ENCODE results near the gene TMEM117. TPM values are rescaled to one million over a fixed set of nuclear protein-coding genes. Genes with fewer than 3 reads are reported as not detected.

Gene TMEM117
- total RNA-seq, 1 donor from 2014 or later = 13.1 TPM

DNA sequence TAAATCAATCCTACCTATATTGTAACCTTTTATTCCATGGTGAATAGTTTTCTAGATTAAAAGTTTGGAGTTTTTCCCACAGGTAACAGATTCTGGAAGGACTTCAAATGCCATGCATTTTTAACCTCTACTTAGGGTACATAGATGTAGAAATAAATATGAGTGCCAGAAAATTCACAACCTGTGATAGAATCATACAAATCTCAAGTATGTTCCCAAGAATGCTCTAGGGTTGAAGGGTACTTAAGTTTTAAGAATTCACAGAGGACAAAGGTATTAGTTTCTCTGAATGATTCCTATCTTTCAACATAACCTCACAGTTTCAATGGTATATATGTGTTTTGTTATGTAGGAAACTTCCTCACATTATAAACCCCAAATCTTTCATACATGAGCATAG lies 511.3 kb downstream of the TMEM117 start:
- Mint-ChIP-seq H3K27me3 (ENCODE audit: low read depth, unreplicated experiment) (no peaks in the 10 kb centered on the region), H3K27ac (ENCODE audit: unreplicated experiment) (no peak overlapping the region), H3K9me3 (ENCODE audit: unreplicated experiment) (no peaks in the 10 kb centered on the region), H3K4me3 (ENCODE audit: unreplicated experiment) (no peak overlapping the region), H3K4me1 (ENCODE audit: low read depth, unreplicated experiment) (no peaks in the 10 kb centered on the region), H3K36me3 (ENCODE audit: low read depth, unreplicated experiment) (no peaks in the 10 kb centered on the region)
- Histone ChIP-seq H3K27me3 (ENCODE audit: insufficient read depth, low read length) (no peaks in the 10 kb centered on the region), H3K9me3 (ENCODE audit: insufficient read depth, low read depth, low read length) (no peaks in the 10 kb centered on the region), H3K27ac (ENCODE audit: low read depth, low read length) (no peak overlapping the region), H3K4me1 (ENCODE audit: insufficient read depth, low read length) (no peaks in the 10 kb centered on the region), H3K36me3 (ENCODE audit: insufficient read depth, low read length) (no peaks in the 10 kb centered on the region), H4K20me1 (ENCODE audit: insufficient read depth, low read length) (no peaks in the 10 kb centered on the region), H3K4me2 (ENCODE audit: low read length) (no peak overlapping the region), H3K9ac (ENCODE audit: low read length) (no peak overlapping the region), H3K79me2 (ENCODE audit: insufficient read depth, low read length) (no peaks in the 10 kb centered on the region), H3K4me3 (ENCODE audit: insufficient read depth, low read depth, low read length) (no peak overlapping the region), H2AFZ (ENCODE audit: low read depth, low read length) (no peak overlapping the region)
- no peak for DNase-seq (ENCODE audit: low read depth)
- TF ChIP-seq EZH2 (IDR thresholded peaks at IDR 0.05; ENCODE audit: insufficient read depth, low read length) = no peak
- TF ChIP-seq, protein P1, sequence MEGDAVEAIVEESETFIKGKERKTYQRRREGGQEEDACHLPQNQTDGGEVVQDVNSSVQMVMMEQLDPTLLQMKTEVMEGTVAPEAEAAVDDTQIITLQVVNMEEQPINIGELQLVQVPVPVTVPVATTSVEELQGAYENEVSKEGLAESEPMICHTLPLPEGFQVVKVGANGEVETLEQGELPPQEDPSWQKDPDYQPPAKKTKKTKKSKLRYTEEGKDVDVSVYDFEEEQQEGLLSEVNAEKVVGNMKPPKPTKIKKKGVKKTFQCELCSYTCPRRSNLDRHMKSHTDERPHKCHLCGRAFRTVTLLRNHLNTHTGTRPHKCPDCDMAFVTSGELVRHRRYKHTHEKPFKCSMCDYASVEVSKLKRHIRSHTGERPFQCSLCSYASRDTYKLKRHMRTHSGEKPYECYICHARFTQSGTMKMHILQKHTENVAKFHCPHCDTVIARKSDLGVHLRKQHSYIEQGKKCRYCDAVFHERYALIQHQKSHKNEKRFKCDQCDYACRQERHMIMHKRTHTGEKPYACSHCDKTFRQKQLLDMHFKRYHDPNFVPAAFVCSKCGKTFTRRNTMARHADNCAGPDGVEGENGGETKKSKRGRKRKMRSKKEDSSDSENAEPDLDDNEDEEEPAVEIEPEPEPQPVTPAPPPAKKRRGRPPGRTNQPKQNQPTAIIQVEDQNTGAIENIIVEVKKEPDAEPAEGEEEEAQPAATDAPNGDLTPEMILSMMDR (IDR thresholded peaks at IDR 0.05; ENCODE audit: insufficient read depth, low read depth, low read length) = no peak
- FAIRE-seq = no peak

DNA sequence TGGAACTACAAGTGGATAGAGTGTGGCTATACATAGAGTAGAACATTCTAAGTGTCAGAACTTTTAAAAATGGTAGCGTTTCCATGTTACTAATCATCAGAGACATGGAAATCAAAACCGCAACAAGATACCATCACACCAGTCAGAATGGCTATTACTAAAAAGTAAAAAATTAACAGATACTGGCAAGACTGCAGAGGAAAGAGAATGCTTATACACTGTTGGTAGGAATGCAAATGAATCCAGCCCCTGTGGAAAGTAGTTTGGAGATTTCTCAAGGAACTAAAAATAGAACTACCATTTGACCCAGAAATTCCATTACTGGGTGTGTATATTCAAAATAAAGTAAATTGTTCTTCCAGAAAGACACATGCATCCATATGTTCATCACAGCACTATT lies 521.6 kb downstream of the TMEM117 start:
- no peak overlapping the region for H3K4me2 ChIP-seq (ENCODE audit: low read length)
- H3K27me3 ChIP-seq (ENCODE audit: insufficient read depth, low read length) = no peaks in the 10 kb centered on the region
- no peak overlapping the region for H3K4me3 ChIP-seq (ENCODE audit: insufficient read depth, low read depth, low read length)
- Mint-ChIP-seq H3K36me3 (ENCODE audit: low read depth, unreplicated experiment) (no peaks in the 10 kb centered on the region), H3K4me3 (ENCODE audit: unreplicated experiment) (no peak overlapping the region), H3K27ac (ENCODE audit: unreplicated experiment) (no peak overlapping the region), H3K4me1 (ENCODE audit: low read depth, unreplicated experiment) (no peaks in the 10 kb centered on the region), H3K27me3 (ENCODE audit: low read depth, unreplicated experiment) (no peaks in the 10 kb centered on the region), H3K9me3 (ENCODE audit: unreplicated experiment) (peaks cover 3% of the 10 kb centered on the region)
- no peaks in the 10 kb centered on the region for H3K79me2 ChIP-seq (ENCODE audit: insufficient read depth, low read length)
- H3K27ac ChIP-seq (ENCODE audit: low read depth, low read length) = no peak overlapping the region
- no peak overlapping the region for H3K9ac ChIP-seq (ENCODE audit: low read length)
- no peak for DNase-seq (ENCODE audit: low read depth)
- no peaks in the 10 kb centered on the region for H3K36me3 ChIP-seq (ENCODE audit: insufficient read depth, low read length)
- no peaks in the 10 kb centered on the region for H3K4me1 ChIP-seq (ENCODE audit: insufficient read depth, low read length)
- H2AFZ ChIP-seq (ENCODE audit: low read depth, low read length) = no peak overlapping the region
- no peaks in the 10 kb centered on the region for H3K9me3 ChIP-seq (ENCODE audit: insufficient read depth, low read depth, low read length)
- FAIRE-seq = no peak
- H4K20me1 ChIP-seq (ENCODE audit: insufficient read depth, low read length) = no peaks in the 10 kb centered on the region
- no peak for TF ChIP-seq EZH2 (IDR thresholded peaks at IDR 0.05; ENCODE audit: insufficient read depth, low read length)
- TF ChIP-seq, protein P1 (IDR thresholded peaks at IDR 0.05; ENCODE audit: insufficient read depth, low read depth, low read length) = no peak

DNA sequence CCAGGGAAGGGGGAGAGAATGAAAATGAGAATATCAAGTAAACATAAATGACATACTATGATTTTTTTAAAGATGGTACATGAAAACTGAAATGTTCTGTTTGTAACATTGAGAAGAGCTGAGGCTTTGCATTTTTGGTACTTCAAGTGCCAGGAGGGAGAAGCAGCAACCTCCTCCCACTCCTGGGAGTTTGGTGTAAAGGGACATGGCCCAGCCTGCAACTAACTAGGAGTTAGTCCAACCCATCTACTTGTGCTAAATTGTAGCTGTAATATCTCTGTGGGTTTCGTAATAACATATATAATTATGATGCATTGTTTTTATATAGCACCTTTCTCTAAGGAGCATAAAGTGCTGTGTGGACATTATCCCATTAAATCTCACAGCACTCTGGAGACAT lies 522.8 kb downstream of the TMEM117 start:
- no peak for DNase-seq (ENCODE audit: low read depth)
- Histone ChIP-seq H3K9me3 (ENCODE audit: insufficient read depth, low read depth, low read length) (no peaks in the 10 kb centered on the region), H3K36me3 (ENCODE audit: insufficient read depth, low read length) (no peaks in the 10 kb centered on the region), H3K4me2 (ENCODE audit: low read length) (no peak overlapping the region), H2AFZ (ENCODE audit: low read depth, low read length) (no peak overlapping the region), H3K27ac (ENCODE audit: low read depth, low read length) (no peak overlapping the region), H4K20me1 (ENCODE audit: insufficient read depth, low read length) (no peaks in the 10 kb centered on the region), H3K9ac (ENCODE audit: low read length) (no peak overlapping the region), H3K4me1 (ENCODE audit: insufficient read depth, low read length) (no peaks in the 10 kb centered on the region), H3K27me3 (ENCODE audit: insufficient read depth, low read length) (no peaks in the 10 kb centered on the region), H3K79me2 (ENCODE audit: insufficient read depth, low read length) (no peaks in the 10 kb centered on the region), H3K4me3 (ENCODE audit: insufficient read depth, low read depth, low read length) (no peak overlapping the region)
- Mint-ChIP-seq H3K27me3 (ENCODE audit: low read depth, unreplicated experiment) (no peaks in the 10 kb centered on the region), H3K9me3 (ENCODE audit: unreplicated experiment) (peaks cover 3% of the 10 kb centered on the region), H3K4me1 (ENCODE audit: low read depth, unreplicated experiment) (no peaks in the 10 kb centered on the region), H3K4me3 (ENCODE audit: unreplicated experiment) (no peak overlapping the region), H3K27ac (ENCODE audit: unreplicated experiment) (no peak overlapping the region), H3K36me3 (ENCODE audit: low read depth, unreplicated experiment) (no peaks in the 10 kb centered on the region)
- no peak for FAIRE-seq
- TF ChIP-seq EZH2 (IDR thresholded peaks at IDR 0.05; ENCODE audit: insufficient read depth, low read length) = no peak
- TF ChIP-seq, protein P1 (IDR thresholded peaks at IDR 0.05; ENCODE audit: insufficient read depth, low read depth, low read length) = no peak
